ENCODE data around the gene POLRMT. TPM values are rescaled to one million over a fixed set of nuclear protein-coding genes. Genes with fewer than 3 reads are reported as not detected.

Gene POLRMT
- total RNA-seq, 4 donors from 2014 or later: 33.8 to 119 (median 70.5) TPM

GRCh38 chr19:575527-576506 is 57.5 kb downstream of the POLRMT start:
- H3K9me3 ChIP-seq: no peaks in the 10 kb centered on the region
- DNase-seq: no peak
- TF ChIP-seq CTCF (IDR thresholded peaks at IDR 0.05) (no peak), POLR2A (IDR thresholded peaks at IDR 0.05) (no peak)
- H3K4me1 ChIP-seq: peaks cover 3 to 41% (median 19%) of the 10 kb centered on the region in 4 donors
- H3K4me3 ChIP-seq: peak overlapping the region in 2 of 4 donors; percentile 34 to 44
- no peak overlapping the region for H3K27ac ChIP-seq
- H3K36me3 ChIP-seq: peaks cover 0 to 20% (median 0%) of the 10 kb centered on the region in 3 donors
- H3K27me3 ChIP-seq: no peaks in the 10 kb centered on the region

- TF ChIP-seq POLR2A (IDR thresholded peaks at IDR 0.05) (no peak), CTCF (IDR thresholded peaks at IDR 0.05) (no peak)
- peak overlapping the region in 2 of 4 donors; percentile 34 to 44 for H3K4me3 ChIP-seq
- no peaks in the 10 kb centered on the region for H3K9me3 ChIP-seq
- DNase-seq: peak in 1 of 3 donors; percentile 49
- no peaks in the 10 kb centered on the region for H3K27me3 ChIP-seq
- H3K27ac ChIP-seq: peak overlapping the region in 2 of 4 donors; percentile 12 to 46
- H3K4me1 ChIP-seq: peaks cover 3 to 42% (median 19%) of the 10 kb centered on the region in 4 donors
- peaks cover 0 to 11% (median 0%) of the 10 kb centered on the region in 3 donors for H3K36me3 ChIP-seq
Observed at GRCh38 chr19:574658-575526, 58.4 kb downstream of the POLRMT start.

- Histone ChIP-seq H3K9me3 (no peaks in the 10 kb centered on the region), H3K4me3 (peak overlapping the region; percentile 90 to 98 (median 92)), H3K36me3 (no peaks in the 10 kb centered on the region), H3K4me1 (peaks cover 3 to 42% (median 19%) of the 10 kb centered on the region in 4 donors), H3K27ac (peak overlapping the region; percentile 82 to 92 (median 88)), H3K27me3 (no peaks in the 10 kb centered on the region)
- no peak for DNase-seq
- TF ChIP-seq CTCF (IDR thresholded peaks at IDR 0.05) (no peak), POLR2A (IDR thresholded peaks at IDR 0.05) (no peak)
Observed at GRCh38 chr19:573519-573825, 59.9 kb downstream of the POLRMT start.

GRCh38 chr19:572743-573518 is 60.4 kb downstream of the POLRMT start:
- H3K27ac ChIP-seq: peak overlapping the region; percentile 82 to 92 (median 88)
- peaks cover 3 to 42% (median 19%) of the 10 kb centered on the region in 4 donors for H3K4me1 ChIP-seq
- no peaks in the 10 kb centered on the region for H3K36me3 ChIP-seq
- peak in 2 of 3 donors; percentile 60 to 68 for DNase-seq
- no peaks in the 10 kb centered on the region for H3K27me3 ChIP-seq
- peak overlapping the region; percentile 90 to 98 (median 92) for H3K4me3 ChIP-seq
- TF ChIP-seq CTCF (IDR thresholded peaks at IDR 0.05) (peak in 3 of 6 experiments; percentile 10 to 19 (median 13)), POLR2A (IDR thresholded peaks at IDR 0.05) (no peak)
- H3K9me3 ChIP-seq: no peaks in the 10 kb centered on the region

Data from Peyer's patch (tissue), 4 donors.